NCI-H748 treated with DMSO at 0.1 percent for 48 hours (cell line): ENCODE results near the gene ACSS2.
"Not testable (repeated sequence)": the region's sequence is repeated elsewhere in the genome, so short reads cannot be mapped to it uniquely, and the experiment has no call there.

Experiments
- DNase-seq: peaks from one replicate; lab custom pipeline; 2025; lab: John Stamatoyannopoulos, UW

Gene ACSS2

GRCh38 chr20:34873583-34874093, 2.8 kb upstream of the ACSS2 start:
- no peak for DNase-seq

DNA sequence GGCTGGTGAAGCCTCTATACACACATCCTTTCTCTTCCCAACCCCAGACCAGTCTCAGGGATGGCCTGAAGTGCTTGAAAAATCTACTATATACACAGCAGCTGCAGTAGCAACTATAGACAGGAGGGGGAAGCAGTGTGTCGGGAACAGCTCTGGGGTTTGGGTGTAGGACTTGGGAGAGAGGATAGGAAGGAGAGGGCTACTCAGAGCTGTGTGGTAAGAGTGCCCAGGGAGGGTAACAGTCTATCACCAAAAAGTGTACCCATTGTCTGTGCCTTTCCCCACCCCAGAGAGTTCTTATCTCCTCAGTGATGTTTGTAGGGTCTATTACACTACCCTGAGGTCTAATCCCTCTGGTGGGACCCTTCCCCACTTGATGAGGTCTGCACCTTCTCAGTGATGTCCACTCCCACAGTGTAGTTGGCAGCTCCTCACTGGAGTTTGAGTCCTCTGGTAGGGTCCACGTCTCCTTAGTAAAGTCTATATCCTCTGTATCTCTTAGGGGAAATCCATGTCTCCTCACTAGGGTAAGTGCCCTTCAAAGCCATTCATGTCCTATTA, 2.2 kb upstream of the ACSS2 start:
- DNase-seq: peak; percentile 77

DNA sequence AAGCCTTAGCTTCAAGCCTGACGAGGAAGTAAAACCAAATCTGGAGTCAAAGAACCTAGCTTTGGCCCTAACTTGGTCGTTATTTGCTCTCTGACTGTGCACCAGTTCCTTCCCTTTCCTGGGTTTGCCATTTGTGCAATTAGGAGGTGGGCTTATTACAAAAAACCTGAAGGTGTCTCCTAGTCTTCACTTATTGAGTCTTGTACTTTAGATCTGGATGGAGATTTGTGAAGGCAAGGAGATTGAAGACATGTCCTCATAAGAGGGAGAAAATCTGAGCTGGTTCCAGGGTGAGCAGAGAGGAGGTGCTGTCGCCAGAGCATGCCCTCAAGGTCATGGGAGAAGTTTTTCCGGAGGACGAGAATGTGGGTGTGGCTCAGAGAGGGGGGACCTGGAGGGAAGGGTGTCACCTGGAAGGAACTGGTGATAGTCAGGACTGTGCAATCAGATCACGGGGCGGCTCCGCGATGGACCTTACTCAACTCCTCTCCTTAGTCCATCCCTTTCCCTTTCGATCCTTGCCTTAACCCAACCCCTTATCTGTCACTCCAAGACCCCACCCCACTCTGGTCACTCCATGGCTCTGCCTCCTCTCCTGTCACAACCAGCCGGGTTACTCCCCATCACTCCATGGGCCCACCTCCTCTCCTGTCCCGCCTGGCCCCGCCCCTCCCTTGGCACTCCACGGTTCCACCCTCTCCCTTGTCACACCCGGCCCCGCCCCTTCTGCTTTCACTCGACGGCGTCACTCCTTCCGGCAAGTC, 588 bp upstream of the ACSS2 start:
- peak; percentile 96 for DNase-seq

DNA sequence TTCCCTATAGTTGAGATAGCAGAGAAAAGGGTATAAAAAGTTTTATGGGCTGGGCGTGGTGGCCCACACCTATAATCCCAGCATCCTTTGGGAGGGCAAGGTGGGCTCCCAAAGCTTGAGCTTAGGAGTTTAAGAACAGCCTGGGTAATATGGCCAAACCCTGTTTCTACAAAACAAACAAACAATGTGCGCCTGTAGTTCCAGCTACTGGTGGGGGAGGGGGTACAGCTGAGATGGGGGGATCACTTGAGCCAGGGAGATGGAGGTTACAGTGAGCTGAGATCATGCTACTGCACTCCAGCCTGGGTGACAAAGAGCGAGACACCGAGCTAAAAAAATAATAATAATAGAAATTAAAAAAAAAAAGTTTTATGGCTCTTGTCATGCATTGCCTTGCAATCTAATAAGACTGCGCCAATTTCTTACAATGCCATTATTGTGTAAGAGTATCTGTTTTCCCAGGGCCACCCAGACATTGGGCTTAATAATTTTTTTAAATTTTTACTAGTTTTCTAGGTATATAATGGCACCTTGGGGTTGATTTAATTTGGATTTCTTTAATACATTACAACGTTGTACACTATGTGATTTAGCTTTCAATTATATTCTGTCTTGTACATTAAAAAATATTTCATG, 3.9 kb downstream of the ACSS2 start:
- DNase-seq: no peak

DNA sequence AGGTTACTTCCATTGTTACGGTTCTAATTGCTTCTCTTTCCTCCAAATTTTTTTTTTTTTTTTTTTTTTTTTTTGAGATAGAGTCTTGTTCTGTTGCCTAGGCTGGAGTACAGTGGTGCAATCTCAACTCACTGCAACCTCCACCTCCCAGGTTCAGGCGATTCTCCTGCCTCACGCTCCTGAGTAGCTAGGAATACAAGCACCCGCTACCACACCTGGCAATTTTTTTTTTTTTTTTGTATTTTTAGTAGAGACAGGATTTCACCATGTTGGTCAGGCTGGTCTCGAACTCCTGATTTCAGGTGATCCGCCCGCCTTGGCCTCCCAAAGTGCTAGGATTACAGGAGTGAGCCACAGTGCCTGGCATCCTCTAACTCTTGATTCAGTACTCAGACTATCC, 4.6 kb downstream of the ACSS2 start:
- DNase-seq: not testable (repeated sequence)

- no peak for DNase-seq
Observed at GRCh38 chr20:34881689-34882088, 5.3 kb downstream of the ACSS2 start.

- no peak for DNase-seq
Observed at GRCh38 chr20:34883087-34883688, 6.8 kb downstream of the ACSS2 start.

DNA sequence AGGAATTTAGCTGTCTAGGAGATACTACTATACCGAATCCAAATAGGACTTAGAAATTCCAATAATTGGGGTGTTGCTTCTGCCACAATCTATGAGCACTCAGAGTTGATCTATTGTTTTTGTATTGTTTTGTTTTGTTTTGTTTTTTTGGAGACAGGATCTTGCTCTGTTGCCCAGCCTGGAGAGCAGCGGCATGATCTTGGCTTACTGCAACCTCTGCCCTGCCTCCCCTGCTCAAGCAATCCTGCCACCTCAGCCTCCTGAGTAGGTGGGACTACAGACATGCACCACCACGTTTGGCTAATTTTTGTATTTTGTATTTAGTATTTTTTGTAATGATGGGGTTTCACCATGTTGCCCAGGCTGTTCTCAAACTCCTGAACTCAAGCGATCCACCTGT, 7.4 kb downstream of the ACSS2 start:
- DNase-seq: no peak

- no peak for DNase-seq
Observed at GRCh38 chr20:34884260-34884659, 7.8 kb downstream of the ACSS2 start.

DNA sequence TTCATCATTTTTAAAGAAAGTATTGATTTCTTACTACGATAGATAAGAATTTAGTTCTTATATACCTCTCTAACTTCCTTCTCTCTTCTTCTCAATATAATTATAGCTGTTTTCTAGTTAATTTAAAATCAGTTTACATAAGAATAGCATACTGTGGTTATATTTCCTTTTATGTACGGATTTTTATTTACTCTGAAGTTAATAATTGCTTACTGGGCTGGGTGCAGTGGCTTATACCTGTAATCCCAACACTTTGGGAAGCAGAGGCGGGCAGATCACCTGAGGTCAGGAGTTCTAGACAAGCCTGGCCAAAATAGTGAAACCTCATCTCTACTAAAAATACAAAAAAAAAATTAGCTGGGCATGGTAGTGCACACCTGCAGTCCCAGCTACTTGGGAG, 9.7 kb downstream of the ACSS2 start:
- no peak for DNase-seq

GRCh38 chr20:34887023-34887422, 10.6 kb downstream of the ACSS2 start:
- no peak for DNase-seq

DNA sequence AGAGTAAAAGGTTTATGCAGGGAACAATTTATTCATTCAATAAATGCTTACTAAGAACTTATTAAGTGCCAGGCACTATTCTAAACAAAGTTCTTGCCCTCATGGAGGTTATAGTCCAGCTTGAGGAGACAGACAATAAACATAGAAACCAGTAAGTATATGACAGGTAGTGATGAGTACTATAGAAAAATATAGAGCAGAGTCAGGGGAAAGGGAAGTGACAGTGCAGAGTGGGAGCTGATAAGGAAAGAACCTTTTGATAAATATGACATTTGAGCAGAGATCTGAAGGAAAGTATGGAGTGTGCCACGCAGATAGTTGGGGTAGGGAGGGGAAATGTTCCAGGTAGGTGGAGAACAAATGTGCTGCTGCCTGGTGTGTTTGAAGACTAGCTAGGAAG, 12.1 kb downstream of the ACSS2 start:
- no peak for DNase-seq

DNA sequence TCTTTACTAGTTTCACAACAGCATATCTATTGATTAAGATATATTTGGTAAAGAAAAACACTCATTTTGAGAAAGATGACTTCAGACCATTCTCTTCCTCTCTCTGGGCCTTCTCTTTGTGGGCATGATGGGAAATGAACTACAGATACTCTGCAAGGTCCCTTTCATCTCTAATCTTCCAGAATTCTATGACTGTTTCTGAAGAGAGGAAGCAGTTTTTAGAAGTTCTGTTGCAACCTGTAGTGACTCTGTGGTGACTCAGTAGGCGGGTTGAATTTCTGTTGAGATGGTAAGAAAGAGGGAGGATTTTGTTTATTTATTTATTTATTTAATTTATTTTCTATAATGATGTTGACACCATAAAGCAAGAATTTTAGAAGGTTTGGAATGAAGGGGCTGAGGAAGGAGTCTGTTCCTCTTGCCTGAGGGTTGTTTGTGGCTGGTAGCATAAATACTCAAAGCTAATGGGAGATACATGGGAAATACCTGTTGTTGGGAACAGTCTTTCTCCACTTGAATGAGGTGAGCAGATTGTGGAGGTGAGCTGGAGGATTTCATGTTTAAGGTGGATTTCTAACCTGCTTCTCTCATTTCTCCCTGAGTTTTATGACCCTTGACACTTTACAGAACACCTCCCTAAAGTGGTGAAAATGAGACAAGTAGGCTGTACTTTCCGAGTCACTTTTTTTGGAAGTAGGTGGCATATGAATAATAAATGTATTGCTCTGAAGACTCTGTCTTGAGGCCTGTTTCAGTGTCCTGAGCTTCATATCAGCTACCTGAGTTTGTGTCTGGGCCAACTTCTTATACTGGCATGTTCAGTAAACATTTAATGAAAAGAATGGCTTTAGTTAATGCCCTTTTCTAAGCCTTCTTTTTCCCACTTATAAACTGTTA, 15.0 kb downstream of the ACSS2 start:
- no peak for DNase-seq

GRCh38 chr20:34892671-34893070, 16.3 kb downstream of the ACSS2 start:
- no peak for DNase-seq

DNA sequence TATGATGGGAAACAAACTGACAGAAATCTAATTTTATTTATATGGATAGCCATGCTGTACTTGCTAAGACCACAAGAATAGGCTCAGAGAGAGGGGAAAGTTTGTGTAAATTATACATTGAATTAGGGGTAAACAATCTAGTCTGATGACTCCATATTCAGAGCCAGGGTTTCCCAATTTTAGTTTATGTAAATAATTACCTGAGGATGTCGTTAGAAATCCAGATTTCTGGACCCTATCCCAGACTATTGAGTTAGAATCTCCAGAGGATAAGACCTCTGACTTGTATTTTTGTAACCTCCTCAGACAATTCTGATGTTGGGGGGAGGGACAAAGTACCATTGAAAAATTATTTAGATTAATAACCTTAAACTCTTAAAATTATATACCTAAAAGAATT, 18.3 kb downstream of the ACSS2 start:
- DNase-seq: no peak

- no peak for DNase-seq
Observed at GRCh38 chr20:34895465-34895864, 19.1 kb downstream of the ACSS2 start.

GRCh38 chr20:34896086-34896621, 19.7 kb downstream of the ACSS2 start:
- DNase-seq: no peak

DNA sequence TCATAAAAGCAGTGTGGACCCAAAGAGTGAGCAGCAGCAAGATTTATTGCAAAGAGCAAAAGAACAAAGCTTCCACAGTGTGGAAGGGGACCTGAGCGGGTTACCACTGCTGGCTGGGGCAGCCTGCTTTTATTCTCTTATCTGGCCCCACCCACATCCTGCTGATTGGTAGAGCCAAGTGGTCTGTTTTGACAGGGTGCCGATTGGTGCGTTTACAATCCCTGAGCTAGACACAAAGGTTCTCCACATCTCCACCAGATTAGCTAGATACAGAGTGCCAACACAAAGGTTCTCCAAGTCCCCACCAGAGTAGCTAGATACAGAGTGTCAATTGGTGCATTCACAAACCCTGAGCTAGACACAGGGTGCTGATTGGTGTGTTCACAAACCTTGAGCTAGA, 21.7 kb downstream of the ACSS2 start:
- not testable (repeated sequence) for DNase-seq

- not testable (repeated sequence) for DNase-seq
Observed at GRCh38 chr20:34898731-34899130, 22.3 kb downstream of the ACSS2 start.

DNA sequence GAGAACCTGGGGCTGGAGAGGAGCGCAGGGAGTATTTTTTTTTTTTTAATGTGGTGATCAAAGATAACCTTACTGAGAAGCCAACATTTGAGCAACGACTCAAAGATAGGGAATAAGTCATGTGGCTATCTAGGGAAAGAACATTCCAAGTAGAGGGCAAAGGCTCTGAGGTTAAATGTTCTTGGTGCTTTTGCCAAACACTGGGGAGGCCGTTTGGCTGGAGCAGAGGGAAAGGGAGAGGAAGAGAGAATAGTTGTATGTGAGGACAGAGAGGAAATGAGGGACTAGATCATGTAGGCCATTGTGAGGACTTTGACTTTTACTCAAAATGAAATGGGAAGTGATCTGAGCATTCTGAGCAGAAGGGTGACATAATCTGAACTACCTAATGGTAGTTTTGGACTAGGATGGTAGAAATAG, 27.8 kb downstream of the ACSS2 start:
- DNase-seq: no peak
